Activated CD4-positive, CD25-positive, alpha-beta regulatory T cell treated with anti-CD3 and anti-CD28 coated beads, Interleukin-2, amount 50 U/mL, for 16 hours (primary cell): ENCODE measurements around the gene ATOH7.
"Not testable (repeated sequence)": the region's sequence is repeated elsewhere in the genome, so short reads cannot be mapped to it uniquely, and the experiment has no call there.

Source experiments
- DNase-seq: peaks from one replicate; pipeline ENCODE4 v3.0.0-alpha.2; 2020; ENCODE audit warnings: low read depth, low spot score

ATOH7 gene

DNA sequence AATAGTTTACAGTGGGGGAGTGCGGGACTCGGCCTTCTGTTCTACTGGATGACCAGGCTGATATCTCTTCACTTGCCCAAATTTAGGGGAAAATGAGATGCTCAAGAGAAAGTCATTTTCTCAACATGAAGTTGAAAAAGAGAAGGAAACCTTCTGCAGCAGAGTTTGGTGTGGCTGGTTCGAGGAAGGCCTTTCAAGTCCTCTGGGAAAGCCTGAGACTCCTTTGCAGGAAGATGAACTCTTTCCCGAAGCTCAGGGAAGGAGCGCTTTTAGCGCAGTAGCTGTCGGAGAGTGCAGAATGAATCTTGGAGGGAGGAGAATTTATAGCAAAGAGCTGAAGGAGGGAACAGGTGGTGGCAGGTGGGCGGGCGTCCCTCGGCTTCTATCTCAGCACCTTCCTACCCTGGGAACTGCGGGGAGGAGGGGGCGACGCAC lies at the start of gene ATOH7:
Gene ATOH7, minus strand, starts transcription at position 297 of the 435 bp plus-strand sequence. CDS start 436 bp downstream, outside the sequence.
- DNase-seq, result no peak

DNA sequence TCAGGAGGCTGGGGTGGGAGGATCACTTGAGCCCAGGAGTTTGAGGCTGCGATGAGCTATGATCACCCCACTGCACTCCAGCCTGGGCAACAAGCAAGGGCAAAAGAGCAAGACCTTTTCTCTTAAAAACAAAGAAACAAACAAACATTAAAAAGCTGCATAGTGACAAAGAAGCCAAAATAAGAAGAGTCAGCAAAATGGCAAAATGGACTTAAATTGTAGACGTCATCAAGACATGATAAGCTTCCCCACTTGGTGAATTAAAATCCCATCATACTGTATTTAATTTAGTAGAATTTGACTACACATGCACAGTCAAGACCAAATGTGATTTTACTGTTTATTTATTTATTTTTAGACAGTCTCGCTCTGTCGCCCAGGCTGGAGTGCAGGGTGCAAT lies 48.8 kb upstream of the ATOH7 start:
- no peak for DNase-seq

DNA sequence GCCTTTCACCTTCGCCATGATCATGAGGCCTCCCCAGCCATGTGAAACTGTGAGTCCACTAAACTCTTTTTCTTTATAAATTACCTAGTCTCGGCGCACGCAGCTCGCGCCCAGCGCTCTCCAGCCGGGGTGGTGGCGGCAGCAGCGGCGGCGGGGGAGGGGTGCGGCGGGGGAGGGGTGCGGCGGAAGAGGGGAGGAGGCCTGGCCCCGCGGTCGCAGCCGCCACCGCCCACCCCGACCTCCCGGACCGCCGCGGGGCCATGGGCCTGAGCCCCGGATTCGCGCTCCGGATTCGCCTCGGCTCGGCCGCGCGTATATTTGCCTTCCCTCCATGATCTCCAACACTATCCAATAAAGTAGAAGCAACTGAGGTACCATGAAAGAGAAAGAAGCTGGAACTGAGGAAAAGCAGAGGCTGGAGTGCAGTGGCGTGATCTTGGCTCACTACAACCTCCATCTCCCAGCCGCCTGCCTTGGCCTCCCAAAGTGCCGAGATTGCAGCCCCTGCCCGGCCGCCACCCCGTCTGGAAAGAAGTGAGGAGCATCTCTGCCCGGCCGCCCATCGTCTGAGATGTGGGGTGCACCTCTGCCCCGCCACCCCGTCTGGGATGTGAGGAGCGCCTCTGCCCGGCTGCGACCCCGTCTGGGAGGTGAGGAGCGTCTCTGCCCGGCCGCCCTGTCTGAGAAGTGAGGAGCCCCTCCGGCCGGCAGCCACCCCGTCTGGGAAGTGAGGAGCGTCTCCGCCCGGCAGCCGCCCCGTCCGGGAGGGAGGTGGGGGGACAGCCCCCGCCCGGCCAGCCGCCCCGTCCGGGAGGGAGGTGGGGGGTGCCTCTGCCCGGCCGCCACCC lies 47.2 kb upstream of the ATOH7 start:
- DNase-seq, result not testable (repeated sequence)

DNA sequence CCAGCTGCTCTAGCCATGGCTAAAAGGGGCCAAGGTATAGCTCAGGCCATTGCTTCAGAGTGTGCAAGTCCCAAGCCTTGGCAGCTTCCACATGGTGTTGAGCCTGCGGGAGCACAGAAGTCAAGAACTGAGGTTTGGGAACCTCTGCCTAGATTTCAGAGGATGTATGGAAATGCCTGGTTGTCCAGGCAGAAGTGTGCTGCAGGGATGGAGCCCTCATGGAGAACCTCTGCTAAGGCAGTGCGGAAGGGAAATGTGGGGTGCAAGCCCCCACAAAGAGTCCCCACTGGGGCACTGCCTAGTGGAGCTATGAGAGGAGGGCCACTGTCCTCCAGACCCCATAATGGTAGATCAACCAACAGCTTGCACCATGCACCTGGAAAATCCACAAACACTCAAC lies 45.9 kb upstream of the ATOH7 start:
- DNase-seq, result not testable (repeated sequence)

DNA sequence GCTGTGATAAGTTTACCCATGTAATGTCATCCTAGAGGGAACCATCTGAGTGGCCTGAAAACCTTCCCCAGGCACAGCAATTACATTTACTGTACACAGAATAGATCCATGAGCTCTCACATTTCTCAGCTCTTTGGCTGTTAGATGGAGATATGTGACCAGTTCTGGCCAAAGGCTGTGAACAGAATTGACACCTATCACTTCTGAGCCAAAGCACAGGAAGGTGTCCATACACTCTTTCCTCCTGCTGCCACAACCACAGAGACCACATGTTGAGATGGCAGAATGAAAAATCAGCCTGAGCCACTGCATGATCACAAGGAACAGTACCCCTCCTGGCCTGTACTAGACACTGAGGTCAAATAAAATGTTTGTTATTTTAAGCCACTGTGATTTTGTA lies 44.3 kb upstream of the ATOH7 start:
- DNase-seq, result no peak

DNA sequence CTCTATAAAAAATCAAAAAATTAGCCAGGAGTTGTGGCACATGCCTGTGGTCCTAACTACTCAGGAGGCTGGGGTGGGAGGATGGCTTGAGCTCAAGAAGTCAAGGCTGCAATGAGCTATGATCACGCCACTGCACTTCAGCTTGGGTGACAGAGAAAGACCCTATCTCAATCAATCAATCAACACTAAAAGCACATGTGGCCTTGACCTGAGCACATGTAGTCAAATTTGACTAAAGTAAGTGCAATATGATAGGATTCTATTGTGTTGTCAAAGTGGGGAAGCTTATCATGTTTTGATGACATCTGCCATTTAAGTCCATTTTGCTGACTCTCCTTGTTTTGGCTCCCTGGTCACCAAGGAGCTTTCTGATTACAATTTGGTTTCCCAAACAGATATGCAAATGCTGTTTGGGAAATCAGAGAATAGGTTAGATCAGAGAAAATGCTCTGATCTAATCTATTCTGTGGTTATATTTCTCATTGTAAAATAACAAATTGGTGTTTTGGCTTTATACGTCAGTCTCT lies 43.8 kb upstream of the ATOH7 start:
- DNase-seq, result no peak

DNA sequence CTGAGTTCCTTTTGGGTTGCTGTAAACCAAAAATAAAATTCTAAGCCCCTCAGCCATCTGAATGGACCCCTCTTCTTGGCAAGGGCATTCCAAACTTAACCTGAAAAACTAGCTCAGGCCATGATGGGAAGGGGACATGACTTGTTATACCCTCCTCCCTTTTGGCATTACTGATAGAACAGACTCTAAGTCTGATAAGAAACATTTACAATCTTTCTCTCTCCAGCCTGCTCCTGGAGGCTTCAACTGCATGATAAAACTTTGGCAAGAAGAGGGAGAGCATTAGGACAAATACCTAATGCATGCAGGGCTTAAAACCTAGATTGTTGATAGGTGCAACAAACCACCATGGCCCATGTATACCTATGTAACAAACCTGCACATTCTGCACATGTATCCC lies 40.9 kb upstream of the ATOH7 start:
- DNase-seq, result no peak

DNA sequence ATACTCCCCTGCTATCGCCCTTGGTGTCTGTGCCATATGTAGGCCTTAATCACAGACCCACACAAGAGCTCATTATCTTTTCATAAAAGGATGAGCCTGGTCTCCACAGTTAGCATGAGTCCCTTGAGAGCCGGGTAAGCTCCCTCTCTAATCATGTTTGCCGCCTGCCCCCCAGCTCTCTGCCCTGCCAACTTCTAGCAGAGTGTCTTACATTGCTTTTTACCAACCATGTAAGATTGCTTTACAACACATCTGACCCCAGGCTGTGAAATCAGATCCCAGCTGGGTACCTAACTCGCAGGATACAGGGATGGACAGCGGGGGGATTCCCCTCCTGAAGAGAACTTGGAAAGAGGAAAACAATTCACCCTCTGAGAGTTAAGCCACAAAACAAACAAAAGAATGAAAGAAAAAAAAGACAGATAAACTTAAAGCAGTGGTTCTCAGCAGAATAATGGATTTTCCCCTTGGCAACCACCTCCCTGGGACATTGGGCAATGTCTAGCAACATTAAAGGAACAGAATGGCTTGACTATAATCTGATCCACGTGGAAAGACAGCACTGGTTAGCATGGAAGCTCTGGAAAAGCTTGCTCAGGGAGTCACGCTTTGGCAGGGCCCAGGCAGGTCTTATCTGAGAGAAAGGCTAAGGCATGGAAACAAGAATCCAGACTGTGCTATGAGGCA lies 39.4 kb upstream of the ATOH7 start:
- DNase-seq, result no peak

DNA sequence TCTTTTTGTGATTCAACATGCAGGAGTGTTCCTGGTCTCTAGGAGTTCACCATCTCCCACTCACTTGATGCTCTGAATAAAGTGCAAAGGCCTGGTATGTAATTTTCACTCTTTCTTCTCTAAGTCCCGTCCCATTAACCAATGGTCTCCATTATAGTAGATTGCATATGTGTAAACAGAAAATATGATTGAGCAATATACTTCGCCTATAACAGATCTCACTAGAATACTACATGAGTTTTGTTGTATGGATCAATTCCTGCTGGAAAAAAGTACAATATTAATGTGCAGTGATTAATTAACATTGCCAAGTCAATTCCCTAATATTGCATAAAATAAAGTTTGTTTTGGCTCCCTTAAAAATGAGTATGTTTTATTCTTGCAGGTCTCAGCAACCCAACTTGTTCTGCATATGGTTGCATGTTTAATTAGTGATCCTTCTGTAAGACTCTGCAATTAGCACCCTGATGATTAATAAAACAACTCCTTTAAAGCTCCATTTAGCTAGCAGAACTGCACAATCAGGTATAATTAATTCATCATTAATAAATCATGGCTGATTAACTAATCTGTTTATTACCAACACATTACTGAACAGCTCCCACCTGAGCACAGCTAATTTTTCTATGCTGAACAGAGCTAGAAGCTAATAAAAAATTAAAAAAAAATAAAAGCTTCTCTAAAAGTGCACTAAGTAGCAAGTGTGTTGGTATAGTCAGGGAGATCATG lies 37.8 kb upstream of the ATOH7 start:
- DNase-seq, result no peak

DNA sequence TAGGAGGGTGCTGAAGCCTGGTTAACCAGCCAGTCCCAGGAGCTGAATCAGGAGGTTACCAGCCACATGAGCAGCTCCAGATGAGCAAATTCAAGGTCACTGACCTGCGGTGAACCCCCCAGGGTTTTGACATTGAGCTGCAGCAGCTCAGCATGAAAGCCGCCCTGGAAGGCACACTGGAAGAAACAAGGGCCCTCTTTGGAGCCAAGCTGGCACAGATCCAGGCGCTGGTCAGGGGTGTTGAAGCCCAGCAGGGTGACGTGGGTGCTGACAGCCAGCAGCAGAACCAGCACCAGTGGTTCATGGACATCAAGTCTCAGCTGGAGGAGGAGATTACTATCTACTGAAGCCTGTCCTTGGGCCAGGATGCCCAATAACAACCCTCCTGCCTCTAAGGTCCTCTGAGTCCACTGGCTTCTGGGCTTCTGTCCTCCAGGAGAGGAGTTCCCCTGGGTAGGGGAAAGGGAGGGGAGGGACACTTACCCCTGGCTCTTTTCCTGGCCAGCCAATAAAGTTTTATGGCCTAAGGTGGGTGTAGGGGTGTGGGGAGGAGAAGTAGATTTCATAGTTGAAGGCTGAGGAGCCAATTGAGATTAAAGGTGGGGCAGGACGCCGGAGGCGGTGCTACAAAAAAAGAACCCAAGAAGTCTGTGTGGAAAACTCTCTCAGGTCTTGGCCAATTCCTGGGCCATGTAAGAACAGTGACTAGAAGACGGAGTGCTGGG lies 29.4 kb upstream of the ATOH7 start:
- no peak for DNase-seq

DNA sequence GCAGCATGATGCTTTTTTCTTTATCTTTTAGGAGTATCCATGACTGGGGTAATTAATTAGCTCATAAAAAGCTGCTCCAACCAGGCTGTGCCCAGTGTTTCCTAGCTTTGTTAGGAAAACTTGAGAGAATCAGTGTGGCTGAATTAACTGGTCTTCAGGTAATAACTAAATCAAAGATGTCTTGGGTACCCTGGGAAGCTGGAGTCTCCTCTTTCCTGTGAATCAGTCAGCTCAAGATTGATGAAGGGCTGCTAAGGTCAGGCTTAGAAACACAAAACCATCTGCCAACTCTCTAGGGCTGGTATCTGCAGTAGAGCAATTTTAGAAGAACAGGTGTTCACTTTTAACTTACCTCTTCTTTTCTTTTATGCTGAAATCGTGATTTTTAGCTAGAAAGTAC lies 21.4 kb upstream of the ATOH7 start:
- no peak for DNase-seq

DNA sequence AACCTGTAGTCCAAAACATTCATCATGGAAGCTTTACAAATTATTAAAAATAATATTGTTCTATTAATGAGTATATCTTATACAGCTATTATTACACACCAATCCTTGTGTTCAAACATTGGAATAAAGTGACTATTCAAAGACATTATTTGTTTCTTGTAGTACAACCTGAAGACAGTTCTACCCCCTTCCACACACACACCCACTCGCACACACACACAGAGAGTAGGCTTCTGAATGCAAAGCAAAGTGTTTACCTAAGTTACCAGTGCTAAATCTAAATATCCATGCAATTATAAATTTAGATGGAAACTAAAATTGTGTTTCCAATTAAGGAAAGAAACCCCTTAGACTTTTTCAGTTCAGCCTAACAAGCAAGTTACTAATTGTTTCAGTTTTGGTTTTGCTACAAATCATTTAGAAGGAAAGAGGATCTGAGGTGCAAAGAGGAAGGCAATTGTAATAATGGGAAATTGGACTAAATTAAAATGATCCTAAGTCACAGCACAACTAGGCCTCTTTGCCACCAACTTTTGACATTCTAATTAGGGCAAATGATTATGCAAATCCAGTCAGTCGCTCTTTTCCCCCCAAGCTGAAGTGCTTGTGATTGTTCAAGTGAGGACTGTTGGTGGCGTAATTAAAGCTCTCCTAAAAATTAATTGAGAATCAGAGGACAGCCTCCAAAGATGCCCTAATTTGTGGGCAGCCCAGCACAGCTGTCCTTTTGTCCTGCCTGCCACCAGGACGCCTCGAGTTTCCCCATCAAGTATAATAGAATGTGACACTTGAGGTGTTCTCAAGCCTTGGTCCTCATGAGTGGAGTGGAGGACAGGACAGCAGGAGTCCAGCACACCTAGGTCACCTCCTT lies 19.9 kb upstream of the ATOH7 start:
- no peak for DNase-seq

DNA sequence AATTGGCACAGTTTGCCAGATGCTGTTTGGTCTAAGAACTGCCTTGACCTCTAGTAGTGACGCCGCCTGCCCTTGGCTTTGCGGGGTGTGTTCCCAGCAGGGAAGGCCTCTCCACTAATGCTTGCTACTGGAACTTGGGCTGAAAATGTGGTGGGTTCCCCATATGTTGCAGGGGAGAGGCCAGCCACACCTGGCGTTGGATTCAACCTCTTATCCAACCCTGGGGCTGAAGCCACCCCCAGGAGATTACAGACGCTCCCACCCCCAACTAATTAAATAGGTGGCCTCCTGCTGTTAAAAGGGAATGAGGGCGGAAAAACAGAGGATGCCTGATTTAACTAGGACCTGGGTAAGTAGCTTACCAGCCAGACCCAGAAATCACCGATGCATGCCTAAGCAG lies 19.2 kb upstream of the ATOH7 start:
- no peak for DNase-seq

DNA sequence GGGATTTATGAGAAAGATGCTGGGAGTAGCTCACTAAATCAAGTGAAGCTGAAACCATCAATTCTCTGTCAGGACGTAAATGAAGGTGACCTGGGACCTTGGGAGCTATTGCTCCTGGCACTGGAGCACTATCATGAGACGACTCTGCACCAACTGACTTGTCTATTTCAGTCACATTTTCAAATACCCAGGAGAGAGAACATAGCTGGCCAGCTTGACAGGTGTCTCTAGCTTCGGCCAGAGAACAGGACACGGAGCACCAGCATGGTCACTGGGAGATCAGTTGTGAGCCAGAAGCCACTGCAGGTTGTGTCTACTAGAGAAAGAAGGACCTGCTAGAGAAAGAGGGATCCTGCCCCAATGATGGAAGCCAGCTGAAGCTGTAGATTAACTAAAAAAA lies 17.4 kb upstream of the ATOH7 start:
- DNase-seq, result no peak

DNA sequence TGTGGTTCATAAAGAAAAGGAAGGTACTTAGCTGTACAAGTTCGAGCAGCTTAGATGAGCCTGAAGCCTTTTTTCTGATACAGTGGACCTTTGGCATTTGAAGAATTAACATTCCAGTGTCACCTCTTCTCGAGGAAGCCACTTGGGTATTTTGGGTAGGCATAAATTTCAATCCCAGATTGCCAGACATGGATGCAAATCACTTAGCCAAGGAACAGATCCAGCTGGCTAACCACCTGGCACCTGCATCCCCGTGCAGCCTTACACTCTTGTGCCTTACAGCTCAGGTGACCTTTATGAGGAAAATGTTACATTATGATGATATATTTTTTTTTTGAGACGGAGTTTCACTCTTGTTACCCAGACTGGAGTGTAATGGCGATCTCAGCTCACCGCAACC lies 16.0 kb upstream of the ATOH7 start:
- DNase-seq, result no peak

DNA sequence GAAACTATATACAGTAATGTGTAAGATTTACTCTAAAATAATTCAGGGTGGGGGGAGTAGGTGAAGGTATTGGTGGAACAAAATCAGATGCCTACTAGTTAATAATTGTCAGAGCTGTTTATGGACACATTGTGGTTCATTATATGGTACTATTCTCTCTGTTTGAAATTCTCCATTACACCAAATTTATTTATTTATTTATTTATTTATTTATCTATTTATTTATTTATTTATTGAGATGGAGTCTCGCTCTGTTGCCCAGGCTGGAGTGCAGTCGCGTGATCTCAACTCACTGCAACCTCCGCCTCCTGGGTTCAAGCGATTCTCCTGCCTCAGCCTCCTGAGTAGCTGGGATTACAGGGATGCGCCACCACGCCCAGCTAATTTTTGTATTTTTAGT lies 14.5 kb upstream of the ATOH7 start:
- not testable (repeated sequence) for DNase-seq

DNA sequence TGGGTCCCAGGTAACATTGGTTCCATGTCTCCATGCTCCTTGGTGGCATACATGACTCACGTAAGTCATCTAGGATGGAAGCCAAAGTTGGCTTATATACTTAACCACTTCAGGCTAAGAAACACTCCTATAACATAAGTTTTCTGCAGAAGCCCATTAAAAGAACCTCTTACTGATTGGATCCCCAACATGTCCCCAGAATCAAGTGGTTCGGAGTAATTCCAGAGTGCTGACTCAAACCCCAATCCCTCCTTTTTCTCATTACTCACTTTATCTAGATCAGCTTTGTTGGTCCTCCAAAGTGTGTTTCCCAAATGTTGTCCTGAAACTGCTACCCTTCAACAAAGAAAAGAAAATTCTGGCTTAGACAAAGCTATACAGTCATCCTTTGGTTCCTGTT lies 10.1 kb upstream of the ATOH7 start:
- no peak for DNase-seq

DNA sequence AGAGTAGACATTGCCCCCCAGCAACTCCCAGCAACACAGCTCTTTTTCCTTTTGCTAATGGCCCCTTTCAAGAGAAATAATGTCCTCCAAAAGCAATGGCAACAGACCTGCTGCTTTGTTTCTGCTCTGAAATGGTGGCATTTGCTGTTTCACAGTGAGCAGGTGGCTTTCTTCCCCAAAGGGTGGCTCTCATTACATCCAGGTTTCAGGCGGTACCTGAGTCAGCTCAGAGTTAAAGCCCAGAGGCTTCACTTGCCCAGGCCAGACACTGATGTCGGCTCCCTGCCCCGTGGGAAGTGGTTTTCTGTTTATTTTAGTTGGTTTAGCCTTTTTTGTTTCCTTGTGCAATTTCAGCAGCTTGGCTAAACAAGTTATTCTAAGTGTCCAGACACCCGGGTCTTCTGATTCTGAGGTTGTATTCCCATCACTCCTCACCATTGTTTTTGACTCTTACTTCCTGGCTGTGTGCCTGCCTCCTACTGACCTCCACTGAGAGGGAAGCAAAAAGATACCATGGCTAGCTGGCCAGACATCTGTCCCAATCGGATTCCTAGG lies 7.8 kb upstream of the ATOH7 start:
- no peak for DNase-seq

DNA sequence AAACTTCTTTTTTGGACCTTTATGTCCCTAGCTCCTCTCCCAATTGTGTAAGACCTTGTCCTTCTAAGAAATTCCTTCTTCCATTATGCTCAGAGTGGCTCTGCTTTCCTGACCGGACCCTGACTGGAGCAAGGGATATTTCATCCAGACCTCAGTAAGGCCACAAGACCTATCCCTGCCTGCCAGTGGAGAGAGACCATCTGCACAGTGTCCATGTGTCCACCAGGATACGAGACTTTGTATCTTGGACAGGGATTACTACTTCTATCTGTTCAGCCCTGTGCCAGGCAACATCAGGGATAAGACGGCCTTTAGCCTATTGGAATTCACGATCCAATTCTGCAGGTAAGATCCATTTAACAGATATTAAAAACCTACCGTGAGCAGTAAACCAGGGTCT lies 7.2 kb upstream of the ATOH7 start:
- no peak for DNase-seq

DNA sequence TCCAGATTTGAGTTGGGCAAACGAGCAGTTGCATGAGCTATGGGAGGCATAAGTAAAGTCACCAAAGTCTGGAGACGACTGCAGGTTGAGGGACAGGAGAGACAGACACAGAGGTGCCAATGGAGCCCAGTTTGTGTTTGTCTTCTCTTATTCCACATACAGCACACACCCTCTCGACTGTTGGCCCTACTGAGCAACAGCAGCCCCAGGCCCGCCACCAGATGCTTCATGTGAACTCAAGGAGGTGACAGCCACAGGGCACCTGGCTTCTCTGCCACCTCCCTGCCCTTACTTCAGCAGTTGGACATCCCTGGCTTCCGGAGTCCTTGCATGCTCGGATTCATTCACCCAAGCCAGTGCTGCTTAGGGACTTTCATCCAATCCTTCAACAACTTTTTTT lies 6.5 kb upstream of the ATOH7 start:
- no peak for DNase-seq
